HFFc6 (cell line): ENCODE data around the gene STK32A. TPM values are rescaled to one million over a fixed set of nuclear protein-coding genes. Genes with fewer than 3 reads are reported as not detected.

Source experiments
- DNase-seq: peaks from one replicate; pipeline ENCODE4 v3.0.0-alpha.2; 2018
- H3K27ac Mint-ChIP-seq: 2 replicates; pipeline ENCODE4 v1.8.0; 2020; ENCODE audit warnings: mild to moderate bottlenecking, mixed read lengths
- H3K27me3 Mint-ChIP-seq: 2 replicates; pipeline ENCODE4 v1.8.0; 2021; ENCODE audit warnings: mild to moderate bottlenecking, moderate library complexity, mixed read lengths; ENCODE audit not compliant: insufficient read depth
- H3K36me3 Mint-ChIP-seq: 2 replicates; pipeline ENCODE4 v1.8.0; 2021; ENCODE audit warnings: low read depth, mixed read lengths
- H3K4me1 Mint-ChIP-seq: 2 replicates; pipeline ENCODE4 v1.8.0; 2020; ENCODE audit warnings: low read depth, mixed read lengths
- H3K4me3 Mint-ChIP-seq: 2 replicates; pipeline ENCODE4 v1.8.0; 2020; ENCODE audit warnings: mild to moderate bottlenecking, moderate library complexity, mixed read lengths
- H3K9me3 Mint-ChIP-seq: 2 replicates; pipeline ENCODE4 v1.8.0; 2020; ENCODE audit warnings: mild to moderate bottlenecking, mixed read lengths
- total RNA-seq, 6 experiments: library from RNA; stranded (reverse); fragmentation: NEBNext Ultra II Directional; extraction: Animal tissue kit (Norgen Biotek cat#: 25700); gene quantifications; 2 replicates in 1 of 6; 3 replicates in 5 of 6; pipeline ENCODE4 v1.2.3, GENCODE V29; 2021
- TF ChIP-seq, protein P1 (sequence below): fragments of 200-600 bp; sonication (generic); IDR thresholded peaks from 2 replicates; pipeline ENCODE4 v1.5.0; 2021; ENCODE audit warnings: antibody characterized with exemption, mild to moderate bottlenecking

STK32A gene
- total RNA-seq, 6 experiments from 2014 or later: 0.21 to 1.4 (median 0.91) TPM

- H3K36me3 Mint-ChIP-seq: no peaks in the 10 kb centered on the region
- no peak overlapping the region for H3K4me3 Mint-ChIP-seq
- no peaks in the 10 kb centered on the region; the same call in 1 of the 2 replicates for H3K27me3 Mint-ChIP-seq
- H3K4me1 Mint-ChIP-seq: 0 out of 2 replicates have a peak, but pooled peaks cover 5% of the 10 kb centered on the region
- H3K27ac Mint-ChIP-seq: no peak overlapping the region
- no peaks in the 10 kb centered on the region for H3K9me3 Mint-ChIP-seq
- DNase-seq: no peak
- TF ChIP-seq, protein P1, sequence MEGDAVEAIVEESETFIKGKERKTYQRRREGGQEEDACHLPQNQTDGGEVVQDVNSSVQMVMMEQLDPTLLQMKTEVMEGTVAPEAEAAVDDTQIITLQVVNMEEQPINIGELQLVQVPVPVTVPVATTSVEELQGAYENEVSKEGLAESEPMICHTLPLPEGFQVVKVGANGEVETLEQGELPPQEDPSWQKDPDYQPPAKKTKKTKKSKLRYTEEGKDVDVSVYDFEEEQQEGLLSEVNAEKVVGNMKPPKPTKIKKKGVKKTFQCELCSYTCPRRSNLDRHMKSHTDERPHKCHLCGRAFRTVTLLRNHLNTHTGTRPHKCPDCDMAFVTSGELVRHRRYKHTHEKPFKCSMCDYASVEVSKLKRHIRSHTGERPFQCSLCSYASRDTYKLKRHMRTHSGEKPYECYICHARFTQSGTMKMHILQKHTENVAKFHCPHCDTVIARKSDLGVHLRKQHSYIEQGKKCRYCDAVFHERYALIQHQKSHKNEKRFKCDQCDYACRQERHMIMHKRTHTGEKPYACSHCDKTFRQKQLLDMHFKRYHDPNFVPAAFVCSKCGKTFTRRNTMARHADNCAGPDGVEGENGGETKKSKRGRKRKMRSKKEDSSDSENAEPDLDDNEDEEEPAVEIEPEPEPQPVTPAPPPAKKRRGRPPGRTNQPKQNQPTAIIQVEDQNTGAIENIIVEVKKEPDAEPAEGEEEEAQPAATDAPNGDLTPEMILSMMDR: no peak
These were observed 137.4 kb downstream of the STK32A start for GRCh38 chr5:147372191-147372590.

DNA sequence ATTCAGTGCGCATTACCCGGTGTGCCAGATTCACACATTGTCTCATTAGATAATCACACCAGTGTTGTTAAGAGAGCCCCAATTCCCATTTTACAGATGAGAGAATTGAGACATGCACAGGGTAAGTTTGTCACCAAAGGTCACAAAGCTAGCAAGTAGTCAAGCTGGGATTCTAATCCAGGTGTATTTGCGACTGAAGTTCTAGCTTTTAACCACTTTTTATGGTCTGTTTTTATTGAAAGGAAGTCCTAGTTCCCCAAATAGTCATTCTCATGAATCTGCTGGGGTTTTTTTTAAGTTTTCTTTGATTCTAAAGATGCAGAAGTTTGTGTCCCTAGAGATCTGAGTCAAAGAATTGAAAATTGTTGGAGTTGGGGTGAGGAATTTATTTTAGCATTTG is 138.5 kb downstream of the STK32A start:
- Mint-ChIP-seq H3K4me1 (0 out of 2 replicates have a peak, but pooled peaks cover 5% of the 10 kb centered on the region), H3K9me3 (no peaks in the 10 kb centered on the region; the same call in 1 of the 2 replicates), H3K27ac (no peak overlapping the region), H3K36me3 (no peaks in the 10 kb centered on the region), H3K4me3 (no peak overlapping the region), H3K27me3 (no peaks in the 10 kb centered on the region; the same call in 1 of the 2 replicates)
- no peak for DNase-seq
- TF ChIP-seq, protein P1: no peak

GRCh38 chr5:147375151-147375550 is 140.3 kb downstream of the STK32A start:
- H3K36me3 Mint-ChIP-seq: no peaks in the 10 kb centered on the region
- H3K4me1 Mint-ChIP-seq: 0 out of 2 replicates have a peak, but pooled peaks cover 5% of the 10 kb centered on the region
- H3K27ac Mint-ChIP-seq: no peak overlapping the region
- H3K4me3 Mint-ChIP-seq: no peak overlapping the region
- TF ChIP-seq, protein P1: no peak
- DNase-seq: no peak
- no peaks in the 10 kb centered on the region; the same call in 1 of the 2 replicates for H3K9me3 Mint-ChIP-seq
- no peaks in the 10 kb centered on the region; the same call in 1 of the 2 replicates for H3K27me3 Mint-ChIP-seq

GRCh38 chr5:147377682-147378081 is 142.9 kb downstream of the STK32A start:
- TF ChIP-seq, protein P1: no peak
- H3K27ac Mint-ChIP-seq: no peak overlapping the region
- no peak overlapping the region for H3K4me3 Mint-ChIP-seq
- peaks cover 8% of the 10 kb centered on the region for H3K4me1 Mint-ChIP-seq
- no peaks in the 10 kb centered on the region for H3K36me3 Mint-ChIP-seq
- no peak for DNase-seq
- peaks cover 1% of the 10 kb centered on the region; the same call in 1 of the 2 replicates for H3K27me3 Mint-ChIP-seq
- H3K9me3 Mint-ChIP-seq: no peaks in the 10 kb centered on the region; the same call in 1 of the 2 replicates

DNA sequence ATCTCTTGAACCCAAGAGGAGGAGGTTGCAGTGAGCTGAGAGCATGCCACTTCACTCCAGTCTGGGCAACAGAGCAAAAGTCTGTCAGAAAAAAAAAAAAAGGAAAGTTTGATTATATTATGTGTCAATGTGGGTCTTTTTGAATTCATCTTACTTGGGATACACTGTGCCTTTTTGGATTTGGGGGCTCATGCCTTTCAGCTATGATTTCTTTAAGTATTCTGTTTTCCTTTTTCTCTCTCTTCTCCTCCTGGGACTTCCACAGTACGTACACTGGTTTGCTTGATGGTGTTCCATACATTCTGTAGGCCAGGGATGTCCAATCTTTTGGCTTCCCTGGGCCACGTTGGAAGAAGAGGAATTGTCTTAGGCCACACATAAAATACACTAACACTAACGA is 146.7 kb downstream of the STK32A start:
- H3K9me3 Mint-ChIP-seq: no peaks in the 10 kb centered on the region; the same call in 1 of the 2 replicates
- peaks cover 1% of the 10 kb centered on the region for H3K27me3 Mint-ChIP-seq
- no peak overlapping the region for H3K27ac Mint-ChIP-seq
- peaks cover 20% of the 10 kb centered on the region for H3K4me1 Mint-ChIP-seq
- DNase-seq: no peak
- no peak overlapping the region for H3K4me3 Mint-ChIP-seq
- TF ChIP-seq, protein P1: no peak
- H3K36me3 Mint-ChIP-seq: no peaks in the 10 kb centered on the region
